GM12878 (cell line): ENCODE results near the gene PRMT2. TPM values are rescaled to one million over a fixed set of nuclear protein-coding genes. Genes with fewer than 3 reads are reported as not detected.
A peak's percentile ranks its signal among the peaks of the same experiment; 100 is the strongest.

Experiments
- ATAC-seq: fragments of 200-7000 bp; cut with Tn5 transposase; 3 replicates; pipeline ENCODE4 v1.9.1; 2020; ENCODE audit warnings: mild to moderate bottlenecking, moderate library complexity
- BruUV-seq: library from RNA; stranded (reverse); fragments of 400-500 nt; replicated peaks from 2 replicates; lab custom pipeline; 2021; lab: Mats Ljungman, UMichigan
- CTCF ChIA-PET: fragments of 300-600 bp; sonication (Branson Sonifier 250); formaldehyde crosslinking; extraction: SDS; loops from one replicate; lab custom pipeline; 2021; ENCODE audit warnings: inconsistent platforms; lab: Yijun Ruan, JAX
- POLR2A ChIA-PET: fragments of 350-600 bp; formaldehyde crosslinking; extraction: SDS; loops from one replicate; lab custom pipeline; 2021; ENCODE audit warnings: inconsistent platforms; lab: Charles Lee
- RAD21 ChIA-PET: fragments of 300-600 bp; sonication (Branson Sonifier 250); formaldehyde crosslinking; loops from one replicate; lab custom pipeline; 2023; ENCODE audit warnings: antibody characterized with exemption; ENCODE audit not compliant: unreplicated experiment; lab: Charles Lee
- SMC1A ChIA-PET: fragments of 300-600 bp; sonication (Branson Sonifier 250); formaldehyde crosslinking; loops from one replicate; lab custom pipeline; 2023; ENCODE audit not compliant: unreplicated experiment, uncharacterized antibody; lab: Charles Lee
- DNase-seq: peaks from one replicate; pipeline ENCODE4 v3.0.0-alpha.2; 2011; ENCODE audit warnings: low read depth, low spot score
- FAIRE-seq: peaks from 3 replicates; lab custom pipeline; 2011; peaks lifted over from hg19 to GRCh38; lab: Jason Lieb, UNC
- H2AFZ ChIP-seq: 2 replicates; pipeline ENCODE4 v1.6.0; 2011; ENCODE audit warnings: low read depth, low read length, control low read depth; ENCODE audit not compliant: control insufficient read depth
- H3K27ac ChIP-seq: 2 replicates; pipeline ENCODE4 v1.5.1; 2011; ENCODE audit warnings: control low read depth; ENCODE audit not compliant: control insufficient read depth, insufficient read depth
- H3K27me3 ChIP-seq, 2 experiments: replicated peaks in 1 of 2; 2 replicates each; pipeline versions ENCODE4 v1.6.0 to v1.6.1; 2011; ENCODE audit warnings: low read length in 1 of 2; ENCODE audit not compliant: control insufficient read depth in 2 of 2, insufficient read depth in 2 of 2
- H3K36me3 ChIP-seq, 2 experiments: 2 replicates each; pipeline ENCODE4 v1.5.1; 2011; ENCODE audit warnings: low read length in 1 of 2; ENCODE audit not compliant: control insufficient read depth in 2 of 2, insufficient read depth in 2 of 2
- H3K4me1 ChIP-seq: 2 replicates; pipeline ENCODE4 v1.6.1; 2011; ENCODE audit warnings: mild to moderate bottlenecking, low read length, moderate library complexity, mixed read lengths; ENCODE audit not compliant: control insufficient read depth, insufficient read depth
- H3K4me2 ChIP-seq: 2 replicates; pipeline ENCODE4 v1.6.0; 2011; ENCODE audit warnings: control low read depth; ENCODE audit not compliant: control insufficient read depth, insufficient read depth
- H3K4me3 ChIP-seq: fragments of 200-600 bp; sonication (generic); 2 replicates; pipeline ENCODE4 v1.5.1; 2016
- H3K79me2 ChIP-seq: 2 replicates; pipeline ENCODE4 v1.6.0; 2011; ENCODE audit warnings: low read length; ENCODE audit not compliant: control insufficient read depth, insufficient read depth
- H3K9ac ChIP-seq: 2 replicates; pipeline ENCODE4 v1.8.0; 2011; ENCODE audit warnings: low read length, control low read depth, mixed read lengths; ENCODE audit not compliant: control insufficient read depth, insufficient read depth
- H3K9me3 ChIP-seq: replicated peaks from 3 replicates; pipeline ENCODE4 v1.5.1; 2011; ENCODE audit warnings: mild to moderate bottlenecking, low read length; ENCODE audit not compliant: control insufficient read depth, insufficient read depth
- H4K20me1 ChIP-seq: 2 replicates; pipeline ENCODE4 v1.6.0; 2011; ENCODE audit not compliant: control insufficient read depth, insufficient read depth
- CHD4 ChIP-seq: fragments of 200-600 bp; sonication (generic); IDR thresholded peaks from 2 replicates; pipeline ENCODE4 v1.6.1; 2016; ENCODE audit warnings: mild to moderate bottlenecking
- CREB1 ChIP-seq: IDR thresholded peaks from 2 replicates; pipeline ENCODE4 v1.6.1; 2012; ENCODE audit warnings: low read depth, mild to moderate bottlenecking, inconsistent platforms
- EED ChIP-seq: sonication (generic); IDR thresholded peaks from 2 replicates; pipeline ENCODE4 v1.6.1; 2016; ENCODE audit warnings: antibody characterized with exemption, low read depth
- ESRRA ChIP-seq: IDR thresholded peaks from 2 replicates; pipeline ENCODE4 v1.6.1; 2012; ENCODE audit warnings: mild to moderate bottlenecking, low read length, improper control_type of control experiment
- JUNB ChIP-seq: IDR thresholded peaks from 2 replicates; pipeline ENCODE4 v1.6.1; 2016; ENCODE audit warnings: antibody characterized with exemption, mild to moderate bottlenecking
- KDM1A ChIP-seq: fragments of 200-600 bp; sonication (generic); IDR thresholded peaks from 2 replicates; pipeline ENCODE4 v1.6.1; 2016; ENCODE audit warnings: borderline replicate concordance
- MEF2B ChIP-seq: fragments of 450-650 bp; IDR thresholded peaks from 2 replicates; pipeline ENCODE4 v1.6.1; 2018; ENCODE audit warnings: mild to moderate bottlenecking, moderate library complexity; ENCODE audit not compliant: partially characterized antibody, poor library complexity, severe bottlenecking
- RAD21 ChIP-seq: IDR thresholded peaks from 2 replicates; pipeline ENCODE4 v1.6.1; 2011; ENCODE audit warnings: mild to moderate bottlenecking, low read depth, low read length, moderate library complexity; ENCODE audit not compliant: insufficient read depth
- SMAD1 ChIP-seq: fragments of 450-650 bp; IDR thresholded peaks from 2 replicates; pipeline ENCODE4 v1.6.1; 2018; ENCODE audit warnings: mild to moderate bottlenecking, low read depth; ENCODE audit not compliant: partially characterized antibody
- SMC3 ChIP-seq: IDR thresholded peaks from 2 replicates; pipeline ENCODE4 v1.6.1; 2011; ENCODE audit warnings: low read length, improper control_type of control experiment, borderline replicate concordance
- ZBED1 ChIP-seq: IDR thresholded peaks from 2 replicates; pipeline ENCODE4 v1.6.1; 2016; ENCODE audit warnings: borderline replicate concordance
- WGBS: methylation state at CpG from one replicate; pipeline ENCODE4 v1.1.6; 2016; ENCODE audit warnings: low lambda C conversion rate; ENCODE audit not compliant: insufficient replicate concordance, insufficient coverage; ENCODE audit errors: missing lambda C conversion rate; 5-methylcytosine and 5-hydroxymethylcytosine counted together
- in situ Hi-C: fragments of 300-500 bp; cut with MboI; formaldehyde crosslinking; loops from 9 replicates; pipeline ENCODE4 v1.14.3; 2018; ENCODE audit warnings: mixed read lengths
- intact Hi-C: fragments of 100-400 bp; cut with micrococcal nuclease; formaldehyde crosslinking; loops from one replicate; pipeline ENCODE4 v1.14.2; 2022; ENCODE audit not compliant: unreplicated experiment
- polyA plus RNA-seq, 11 experiments: library from polyadenylated mRNA; depleted of rRNA in 4 of 11; unstranded in 6 of 11; stranded (reverse) in 5 of 11; fragments of >200 nt; fragmentation: Nextera tagmentation in 4 of 11; fragmentation: Illumina TruSeq in 1 of 11; extraction: Ambion mirVana in 4 of 11; extraction: Trizol in 1 of 11; gene quantifications; 1 replicate in 1 of 11; 2 replicates in 10 of 11; pipeline versions ENCODE4 v1.2.1 to v1.2.3, GENCODE V29; 2011 to 2016; ENCODE audit warnings: inconsistent platforms in 2 of 11, missing spikeins in 2 of 11, low read depth in 1 of 11
- total RNA-seq, 4 experiments: library from RNA; depleted of rRNA in 3 of 4; stranded (reverse); fragments of >200 nt in 3 of 4; fragmentation: Illumina TruSeq in 1 of 4; extraction: Trizol in 1 of 4; gene quantifications; 2 replicates each; pipeline versions ENCODE4 v1.2.1 to v1.2.3, GENCODE V29; 2013 to 2021
- TF ChIP-seq, protein P1 (sequence below): fragments of 450-650 bp; formaldehyde crosslinking; IDR thresholded peaks from 2 replicates; pipeline ENCODE4 v1.5.0; 2022; ENCODE audit warnings: mild to moderate bottlenecking, missing genetic modification characterization
- TF ChIP-seq, protein P2 (sequence below): IDR thresholded peaks from 2 replicates; pipeline ENCODE4 v1.6.1; 2012; ENCODE audit warnings: low read depth, low read length, improper control_type of control experiment
- TF ChIP-seq, protein P3 (sequence below), 3 experiments: IDR thresholded peaks in 2 of 3; conservative IDR thresholded peaks in 1 of 3; 2 replicates each; pipeline ENCODE4 v1.5.1; 2011; ENCODE audit warnings: low read depth in 3 of 3, low read length in 3 of 3, mild to moderate bottlenecking in 3 of 3, control low read depth in 2 of 3, moderate library complexity in 2 of 3, inconsistent platforms in 1 of 3, mixed read lengths in 1 of 3; ENCODE audit not compliant: control insufficient read depth in 2 of 3, insufficient read depth in 1 of 3; ENCODE audit errors: extremely low read depth in 1 of 3

Gene PRMT2
- total and polyA plus RNA-seq, 10 of the 15 experiments (the other 5 are each of a cell fraction or from before 2014, with no cell fraction given): 16.1 to 48.6 (median 36.2) TPM

- no peak for FAIRE-seq
- Histone ChIP-seq H4K20me1 (no peaks in the 10 kb centered on the region), H3K27me3 (no peaks in the 10 kb centered on the region), H3K9ac (no peak overlapping the region), H3K27ac (no peak overlapping the region), H3K4me2 (0 out of 2 replicates have a peak overlapping the region, but pooled peaks have one; percentile 22), H2AFZ (no peak overlapping the region), H3K79me2 (peaks cover 12% of the 10 kb centered on the region)
- no peak for ATAC-seq
- RAD21 ChIA-PET: interaction anchor here (0.8 to 1.4 kb wide), 4 partner anchors 31 to 496 kb away, joined by 3 to 5 read pairs (median 3); partner anchors contain the start of gene DIP2A
- intact Hi-C loops: no loop called here
- no TSS peak for BruUV-seq
- no peak for DNase-seq
- SMC1A ChIA-PET: interaction anchor here (0.7 to 4.1 kb wide), 8 partner anchors 10 to 181 kb away, joined by 3 to 17 read pairs (median 3); partner anchors contain the start of gene DIP2A
- CTCF ChIA-PET: interaction anchor here (0.6 to 1.7 kb wide), 6 partner anchors 16 to 496 kb away, joined by 3 to 16 read pairs (median 4); no protein-coding TSS in a partner anchor
- TF ChIP-seq SMC3: peak; percentile 26; the same call in 1 of the 2 replicates
- no peak for TF ChIP-seq SMAD1
- no peak for TF ChIP-seq CREB1
- TF ChIP-seq, protein P1, sequence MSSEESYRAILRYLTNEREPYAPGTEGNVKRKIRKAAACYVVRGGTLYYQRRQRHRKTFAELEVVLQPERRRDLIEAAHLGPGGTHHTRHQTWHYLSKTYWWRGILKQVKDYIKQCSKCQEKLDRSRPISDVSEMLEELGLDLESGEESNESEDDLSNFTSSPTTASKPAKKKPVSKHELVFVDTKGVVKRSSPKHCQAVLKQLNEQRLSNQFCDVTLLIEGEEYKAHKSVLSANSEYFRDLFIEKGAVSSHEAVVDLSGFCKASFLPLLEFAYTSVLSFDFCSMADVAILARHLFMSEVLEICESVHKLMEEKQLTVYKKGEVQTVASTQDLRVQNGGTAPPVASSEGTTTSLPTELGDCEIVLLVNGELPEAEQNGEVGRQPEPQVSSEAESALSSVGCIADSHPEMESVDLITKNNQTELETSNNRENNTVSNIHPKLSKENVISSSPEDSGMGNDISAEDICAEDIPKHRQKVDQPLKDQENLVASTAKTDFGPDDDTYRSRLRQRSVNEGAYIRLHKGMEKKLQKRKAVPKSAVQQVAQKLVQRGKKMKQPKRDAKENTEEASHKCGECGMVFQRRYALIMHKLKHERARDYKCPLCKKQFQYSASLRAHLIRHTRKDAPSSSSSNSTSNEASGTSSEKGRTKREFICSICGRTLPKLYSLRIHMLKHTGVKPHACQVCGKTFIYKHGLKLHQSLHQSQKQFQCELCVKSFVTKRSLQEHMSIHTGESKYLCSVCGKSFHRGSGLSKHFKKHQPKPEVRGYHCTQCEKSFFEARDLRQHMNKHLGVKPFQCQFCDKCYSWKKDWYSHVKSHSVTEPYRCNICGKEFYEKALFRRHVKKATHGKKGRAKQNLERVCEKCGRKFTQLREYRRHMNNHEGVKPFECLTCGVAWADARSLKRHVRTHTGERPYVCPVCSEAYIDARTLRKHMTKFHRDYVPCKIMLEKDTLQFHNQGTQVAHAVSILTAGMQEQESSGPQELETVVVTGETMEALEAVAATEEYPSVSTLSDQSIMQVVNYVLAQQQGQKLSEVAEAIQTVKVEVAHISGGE (CRISPR knock-in tag): no peak
- TF ChIP-seq EED: no peak
- TF ChIP-seq, protein P2, sequence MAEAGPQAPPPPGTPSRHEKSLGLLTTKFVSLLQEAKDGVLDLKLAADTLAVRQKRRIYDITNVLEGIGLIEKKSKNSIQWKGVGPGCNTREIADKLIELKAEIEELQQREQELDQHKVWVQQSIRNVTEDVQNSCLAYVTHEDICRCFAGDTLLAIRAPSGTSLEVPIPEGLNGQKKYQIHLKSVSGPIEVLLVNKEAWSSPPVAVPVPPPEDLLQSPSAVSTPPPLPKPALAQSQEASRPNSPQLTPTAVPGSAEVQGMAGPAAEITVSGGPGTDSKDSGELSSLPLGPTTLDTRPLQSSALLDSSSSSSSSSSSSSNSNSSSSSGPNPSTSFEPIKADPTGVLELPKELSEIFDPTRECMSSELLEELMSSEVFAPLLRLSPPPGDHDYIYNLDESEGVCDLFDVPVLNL: no peak
- TF ChIP-seq MEF2B: no peak
- no peak for TF ChIP-seq ZBED1
- TF ChIP-seq, protein P3, sequence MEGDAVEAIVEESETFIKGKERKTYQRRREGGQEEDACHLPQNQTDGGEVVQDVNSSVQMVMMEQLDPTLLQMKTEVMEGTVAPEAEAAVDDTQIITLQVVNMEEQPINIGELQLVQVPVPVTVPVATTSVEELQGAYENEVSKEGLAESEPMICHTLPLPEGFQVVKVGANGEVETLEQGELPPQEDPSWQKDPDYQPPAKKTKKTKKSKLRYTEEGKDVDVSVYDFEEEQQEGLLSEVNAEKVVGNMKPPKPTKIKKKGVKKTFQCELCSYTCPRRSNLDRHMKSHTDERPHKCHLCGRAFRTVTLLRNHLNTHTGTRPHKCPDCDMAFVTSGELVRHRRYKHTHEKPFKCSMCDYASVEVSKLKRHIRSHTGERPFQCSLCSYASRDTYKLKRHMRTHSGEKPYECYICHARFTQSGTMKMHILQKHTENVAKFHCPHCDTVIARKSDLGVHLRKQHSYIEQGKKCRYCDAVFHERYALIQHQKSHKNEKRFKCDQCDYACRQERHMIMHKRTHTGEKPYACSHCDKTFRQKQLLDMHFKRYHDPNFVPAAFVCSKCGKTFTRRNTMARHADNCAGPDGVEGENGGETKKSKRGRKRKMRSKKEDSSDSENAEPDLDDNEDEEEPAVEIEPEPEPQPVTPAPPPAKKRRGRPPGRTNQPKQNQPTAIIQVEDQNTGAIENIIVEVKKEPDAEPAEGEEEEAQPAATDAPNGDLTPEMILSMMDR (IDR thresholded peaks at IDR 0.05 in 2 of 3, conservative IDR thresholded peaks at IDR 0.05 in 1 of 3; ENCODE audit: control insufficient read depth in 2 of 3, extremely low read depth in 1 of 3, insufficient read depth in 1 of 3, low read depth in 3 of 3, low read length in 3 of 3): peak in 2 of 3 experiments; percentile 10 to 15; a peak in 2 of 6 replicates
- TF ChIP-seq CHD4: no peak
- no peak for TF ChIP-seq JUNB
- TF ChIP-seq KDM1A: no peak
- TF ChIP-seq ESRRA: no peak
- TF ChIP-seq RAD21: 0 out of 2 replicates have a peak, but pooled peaks have one; percentile 26
- TF ChIP-seq, all 136 proteins: peak for 3
- peaks cover 1 to 12% of the 10 kb centered on the region in 2 experiments; a peak in 3 of 4 replicates for H3K36me3 ChIP-seq
- H3K4me1 ChIP-seq: no peaks in the 10 kb centered on the region
- no peaks in the 10 kb centered on the region for H3K9me3 ChIP-seq
- in situ Hi-C loops: no loop called here
- POLR2A ChIA-PET: interaction anchor here (0.6 kb wide), 2 partner anchors 80 to 120 kb away, joined by 3 to 6 read pairs; no protein-coding TSS in a partner anchor
- WGBS: 96% methylated on average over 8 of the region's 8 CpGs
- no peak overlapping the region for H3K4me3 ChIP-seq
Observed at GRCh38 chr21:46639489-46640386, 4.3 kb downstream of the PRMT2 start.
